Heart left ventricle (tissue), 13 donors: ENCODE data around the gene LMAN1L.

ENCODE experiments used
- POLR2A ChIP-seq, 2 donors: fragments of 450-650 bp; IDR thresholded peaks; one replicate each; pipeline ENCODE4 v1.6.1; 2017; ENCODE audit warnings: antibody characterized with exemption in 2 of 2, mild to moderate bottlenecking in 2 of 2, moderate library complexity in 2 of 2
- TF ChIP-seq, protein P1 (sequence below), 12 donors: fragments of 200-600 bp; sonication (generic) in 4 of 12; IDR thresholded peaks; one replicate each; pipeline versions ENCODE4 v1.5.0 to v1.8.0; 2018 to 2022; ENCODE audit warnings: antibody characterized with exemption in 12 of 12, mild to moderate bottlenecking in 5 of 12
- donor health status: ischemic (EF 13 %, LVEDD 7.1; RV severe dilation, severe dysfunction).
- donor health status: DM: no; HTN: yes; CAD: no.
- donor health status: DM: no; HTN: no; CAD: no.
- donor health status: ischemic (EF 25% LVEDD 6.9; RV normal size, moderate dysfunction).
- donor health status: ischemic (EF 25% LVEDD 5.7; RV mildly dilated, moderate dysfunction).
- donor health status: ischemic (EF 35%, LVEDD 5.7; RV mildly dilated, moderate dysfunction).
- donor health status: nonischemic (EF 11% LVEDD 7.7; RV severe dilation, severe dysfunction).
- donor health status: DM: yes; HTN: yes; CAD: no.
- donor health status: PGD.
- donor health status: ischemic (EF 29% LVEDD 5.4; RV normal size, mild dysfunction).
- donor health status: nonischemic (EF 23%, LVEDD 6.1; RV moderate dilation, normal function).

GRCh38 chr15:74780523-74781430 lies 31.9 kb upstream of the LMAN1L start:
- TF ChIP-seq, protein P1, sequence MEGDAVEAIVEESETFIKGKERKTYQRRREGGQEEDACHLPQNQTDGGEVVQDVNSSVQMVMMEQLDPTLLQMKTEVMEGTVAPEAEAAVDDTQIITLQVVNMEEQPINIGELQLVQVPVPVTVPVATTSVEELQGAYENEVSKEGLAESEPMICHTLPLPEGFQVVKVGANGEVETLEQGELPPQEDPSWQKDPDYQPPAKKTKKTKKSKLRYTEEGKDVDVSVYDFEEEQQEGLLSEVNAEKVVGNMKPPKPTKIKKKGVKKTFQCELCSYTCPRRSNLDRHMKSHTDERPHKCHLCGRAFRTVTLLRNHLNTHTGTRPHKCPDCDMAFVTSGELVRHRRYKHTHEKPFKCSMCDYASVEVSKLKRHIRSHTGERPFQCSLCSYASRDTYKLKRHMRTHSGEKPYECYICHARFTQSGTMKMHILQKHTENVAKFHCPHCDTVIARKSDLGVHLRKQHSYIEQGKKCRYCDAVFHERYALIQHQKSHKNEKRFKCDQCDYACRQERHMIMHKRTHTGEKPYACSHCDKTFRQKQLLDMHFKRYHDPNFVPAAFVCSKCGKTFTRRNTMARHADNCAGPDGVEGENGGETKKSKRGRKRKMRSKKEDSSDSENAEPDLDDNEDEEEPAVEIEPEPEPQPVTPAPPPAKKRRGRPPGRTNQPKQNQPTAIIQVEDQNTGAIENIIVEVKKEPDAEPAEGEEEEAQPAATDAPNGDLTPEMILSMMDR (IDR thresholded peaks at IDR 0.05), result no peak
- TF ChIP-seq POLR2A (IDR thresholded peaks at IDR 0.05), result no peak
